GM18519 (cell line): Measurements from ENCODE around the gene MARCKSL1.
"Not testable (repeated sequence)": the region's sequence is repeated elsewhere in the genome, so short reads cannot be mapped to it uniquely, and the experiment has no call there.

Experiments
- ATAC-seq: cut with Tn5 transposase; IDR thresholded peaks from one replicate; pipeline ENCODE4 v1.9.1; 2021; ENCODE audit warnings: mild to moderate bottlenecking, moderate library complexity; ENCODE audit not compliant: unreplicated experiment, low FRiP score

MARCKSL1 gene

GRCh38 chr1:32291708-32292538 is 44.1 kb downstream of the MARCKSL1 start, which contains the start of gene HDAC1:
Gene HDAC1, plus strand, starts transcription at chr1:32292083. Its CDS starts 87 bp downstream, at chr1:32292170.
- ATAC-seq: peak; percentile 94

- ATAC-seq: no peak
Observed at GRCh38 chr1:32291145-32291707, 44.8 kb downstream of the MARCKSL1 start.

GRCh38 chr1:32289256-32289655 is 46.8 kb downstream of the MARCKSL1 start:
- no peak for ATAC-seq

- ATAC-seq: no peak
Observed at GRCh38 chr1:32286763-32287162, 49.3 kb downstream of the MARCKSL1 start.

- no peak for ATAC-seq
Observed at GRCh38 chr1:32285658-32286057, 50.4 kb downstream of the MARCKSL1 start.

GRCh38 chr1:32284777-32285176 is 51.3 kb downstream of the MARCKSL1 start:
- not testable (repeated sequence) for ATAC-seq
